ENCODE results near the gene BID. TPM values are rescaled to one million over a fixed set of nuclear protein-coding genes. Genes with fewer than 3 reads are reported as not detected.

The BID gene
- total and polyA plus RNA-seq, 2 of the 8 experiments (the other 6 are each of a cell fraction or from before 2014, with no cell fraction given), result 39.3 to 114 TPM

GRCh38 chr22:17684245-17684644 is 90.0 kb downstream of the BID start:
- H3K18ac ChIP-seq (ENCODE audit: extremely low read depth, low read length), result no peak overlapping the region
- POLR2A ChIA-PET (ENCODE audit: partially characterized antibody), result no interaction called here
- H3K56ac ChIP-seq (replicated peaks; ENCODE audit: insufficient read length, low read depth, low read length), result no peak overlapping the region
- CTCF ChIA-PET (ENCODE audit: partially characterized antibody), result no interaction called here
- WGBS, 2 experiments (ENCODE audit: extremely low coverage in 1 of 2, insufficient coverage in 1 of 2, insufficient read length in 1 of 2, insufficient replicate concordance in 2 of 2, low coverage in 1 of 2, low lambda C conversion rate in 2 of 2, missing lambda C conversion rate in 1 of 2), result 95% methylated on average over 3 of the region's 3 CpGs; no CpG with 5 or more reads in 1 of the 2 experiments
- 0 out of 8 replicates have a peak, but pooled peaks cover 0 to 4% (median 0%) of the 10 kb centered on the region in 4 experiments for H3K36me3 ChIP-seq (ENCODE audit: control insufficient read depth in 2 of 4, insufficient read depth in 4 of 4, low read length in 3 of 4)
- no peaks in the 10 kb centered on the region for H3K4me1 ChIP-seq (replicated peaks in 1 of 4; ENCODE audit: control insufficient read depth in 3 of 4, insufficient read depth in 4 of 4, low read length in 3 of 4)
- no peaks in the 10 kb centered on the region for H3K23me2 ChIP-seq (ENCODE audit: low read depth, low read length)
- no peak overlapping the region for H2BK20ac ChIP-seq (ENCODE audit: low read length)
- H2AFZ ChIP-seq (ENCODE audit: low read length), result no peak overlapping the region
- no peak overlapping the region for H4K8ac ChIP-seq (ENCODE audit: extremely low read depth, insufficient read depth, low read length)
- FAIRE-seq (no peak), DNase-seq (ENCODE audit: low read depth in 1 of 2, low spot score in 2 of 2) (no peak)
- H3K23ac ChIP-seq (ENCODE audit: insufficient read length), result no peak overlapping the region
- no peak overlapping the region for H2BK12ac ChIP-seq (ENCODE audit: low read depth, low read length)
- no peak overlapping the region for H3K14ac ChIP-seq (ENCODE audit: insufficient read length)
- no peak overlapping the region for H2AK5ac ChIP-seq (ENCODE audit: low read depth, low read length)
- no peaks in the 10 kb centered on the region for H3K27me3 ChIP-seq (replicated peaks in 1 of 4; ENCODE audit: control insufficient read depth in 3 of 4, extremely low read depth in 1 of 4, insufficient read depth in 3 of 4, low read length in 3 of 4)
- H3K9me3 ChIP-seq (ENCODE audit: insufficient read depth in 2 of 2, low read depth in 1 of 2, low read length in 1 of 2), result no peaks in the 10 kb centered on the region
- H2BK5ac ChIP-seq (ENCODE audit: low read depth, low read length), result no peak overlapping the region
- H4K5ac ChIP-seq (ENCODE audit: insufficient read length, low read depth, low read length), result no peak overlapping the region
- peaks cover 4% of the 10 kb centered on the region; the same call in 1 of the 2 replicates for H3K79me1 ChIP-seq (ENCODE audit: low read depth, low read length)
- H3K27ac ChIP-seq (ENCODE audit: low read depth, low read length), result no peak overlapping the region
- no peak overlapping the region for H2BK15ac ChIP-seq (ENCODE audit: low read length)
- H4K91ac ChIP-seq (replicated peaks; ENCODE audit: insufficient read length, low read length), result no peak overlapping the region
- H3K9ac ChIP-seq (replicated peaks in 1 of 4; ENCODE audit: extremely low read depth in 1 of 4, low read depth in 3 of 4, low read length in 3 of 4), result no peak overlapping the region
- peaks cover 1 to 7% of the 10 kb centered on the region in 2 experiments for H4K20me1 ChIP-seq (replicated peaks in 1 of 2; ENCODE audit: control insufficient read depth in 1 of 2, insufficient read depth in 2 of 2, low read length in 2 of 2)
- H3K79me2 ChIP-seq (ENCODE audit: control insufficient read depth in 1 of 2, insufficient read depth in 2 of 2, low read length in 2 of 2), result no peaks in the 10 kb centered on the region; a peak in 1 of 4 replicates
- H3K4me2 ChIP-seq (ENCODE audit: insufficient read depth in 1 of 2, low read depth in 2 of 2, low read length in 2 of 2), result no peak overlapping the region
- no peak overlapping the region for H2BK120ac ChIP-seq (replicated peaks; ENCODE audit: low read depth, low read length)
- H3K4ac ChIP-seq (replicated peaks; ENCODE audit: insufficient read length, low read depth, low read length), result no peak overlapping the region
- no peak overlapping the region for H3K4me3 ChIP-seq (ENCODE audit: extremely low read depth in 1 of 4, insufficient read depth in 2 of 4, low read depth in 3 of 4, low read length in 4 of 4)
- TF ChIP-seq SUZ12 (IDR thresholded peaks at IDR 0.05; ENCODE audit: low read length), result no peak
- no peak for TF ChIP-seq NRF1 (IDR thresholded peaks at IDR 0.05; ENCODE audit: low read depth, low read length)
- no peak for TF ChIP-seq RXRA (IDR thresholded peaks at IDR 0.05; ENCODE audit: insufficient read depth, low read depth, low read length)
- no peak for TF ChIP-seq MAX (IDR thresholded peaks at IDR 0.05)
- no peak for TF ChIP-seq CREB1 (IDR thresholded peaks at IDR 0.05)
- no peak for TF ChIP-seq GTF2F1 (IDR thresholded peaks at IDR 0.05; ENCODE audit: borderline replicate concordance, low read depth, low read length)
- TF ChIP-seq MAFK (IDR thresholded peaks at IDR 0.05; ENCODE audit: low read depth, low read length), result no peak
- TF ChIP-seq USF2 (IDR thresholded peaks at IDR 0.05; ENCODE audit: low read length), result no peak
- TF ChIP-seq TAF7 (optimal IDR thresholded peaks at IDR 0.05; ENCODE audit: borderline replicate concordance, low read depth, low read length), result no peak
- TF ChIP-seq ATF2 (IDR thresholded peaks at IDR 0.05; ENCODE audit: low read length), result no peak
- TF ChIP-seq SP4 (IDR thresholded peaks at IDR 0.05; ENCODE audit: low read length), result no peak
